HG02642 (cell line): ENCODE data around the gene CCDC27.
"Not testable (repeated sequence)": the region's sequence is repeated elsewhere in the genome, so short reads cannot be mapped to it uniquely, and the experiment has no call there.

ENCODE experiments used
- ATAC-seq: cut with Tn5 transposase; IDR thresholded peaks from one replicate; pipeline ENCODE4 v1.9.1; 2021; ENCODE audit warnings: mild to moderate bottlenecking; ENCODE audit not compliant: unreplicated experiment, poor library complexity

CCDC27 gene

DNA sequence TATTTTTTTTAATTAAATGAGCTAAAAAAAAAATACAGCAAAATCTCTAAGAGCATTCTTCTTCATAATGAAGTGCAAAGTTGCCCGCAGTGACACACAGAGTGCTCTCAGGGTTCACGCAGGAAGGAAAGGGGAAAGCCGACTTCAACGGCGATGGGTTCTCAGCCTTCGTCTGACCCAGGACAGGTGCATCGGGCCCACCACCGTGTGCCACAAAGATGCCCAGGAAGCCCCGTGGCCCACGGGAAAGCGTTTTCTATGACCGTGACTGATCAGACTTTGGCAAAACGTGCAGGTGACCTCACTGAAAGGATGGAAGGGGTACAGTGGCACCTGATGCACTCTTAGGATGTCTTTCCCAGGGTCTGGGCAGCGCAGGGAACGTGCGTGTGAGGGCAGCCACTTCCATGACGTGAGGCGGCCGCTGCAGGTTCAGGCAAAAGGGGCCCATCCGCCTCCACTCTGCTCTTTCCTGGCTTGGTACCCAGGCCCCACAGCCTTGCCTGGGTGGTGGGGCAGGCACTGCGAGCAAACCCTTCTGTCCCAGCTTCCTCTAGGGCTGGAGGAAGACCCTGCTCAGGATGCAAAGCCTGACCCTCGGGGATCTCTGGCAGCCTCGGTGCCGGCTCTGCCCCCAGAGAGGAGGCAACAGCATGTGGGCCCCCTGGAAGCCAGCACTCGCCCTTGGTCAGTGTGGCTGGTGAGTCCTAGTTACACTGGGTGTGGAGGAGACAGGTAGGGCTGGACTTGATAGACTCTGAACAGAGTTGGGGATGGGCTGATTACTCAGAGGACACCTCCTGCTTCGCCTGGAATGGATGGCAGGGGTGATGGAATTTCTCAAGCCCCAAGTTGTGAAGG, 35.7 kb downstream of the CCDC27 start:
- ATAC-seq: no peak

- ATAC-seq: no peak
Observed at GRCh38 chr1:3788756-3789420, 36.6 kb downstream of the CCDC27 start.

DNA sequence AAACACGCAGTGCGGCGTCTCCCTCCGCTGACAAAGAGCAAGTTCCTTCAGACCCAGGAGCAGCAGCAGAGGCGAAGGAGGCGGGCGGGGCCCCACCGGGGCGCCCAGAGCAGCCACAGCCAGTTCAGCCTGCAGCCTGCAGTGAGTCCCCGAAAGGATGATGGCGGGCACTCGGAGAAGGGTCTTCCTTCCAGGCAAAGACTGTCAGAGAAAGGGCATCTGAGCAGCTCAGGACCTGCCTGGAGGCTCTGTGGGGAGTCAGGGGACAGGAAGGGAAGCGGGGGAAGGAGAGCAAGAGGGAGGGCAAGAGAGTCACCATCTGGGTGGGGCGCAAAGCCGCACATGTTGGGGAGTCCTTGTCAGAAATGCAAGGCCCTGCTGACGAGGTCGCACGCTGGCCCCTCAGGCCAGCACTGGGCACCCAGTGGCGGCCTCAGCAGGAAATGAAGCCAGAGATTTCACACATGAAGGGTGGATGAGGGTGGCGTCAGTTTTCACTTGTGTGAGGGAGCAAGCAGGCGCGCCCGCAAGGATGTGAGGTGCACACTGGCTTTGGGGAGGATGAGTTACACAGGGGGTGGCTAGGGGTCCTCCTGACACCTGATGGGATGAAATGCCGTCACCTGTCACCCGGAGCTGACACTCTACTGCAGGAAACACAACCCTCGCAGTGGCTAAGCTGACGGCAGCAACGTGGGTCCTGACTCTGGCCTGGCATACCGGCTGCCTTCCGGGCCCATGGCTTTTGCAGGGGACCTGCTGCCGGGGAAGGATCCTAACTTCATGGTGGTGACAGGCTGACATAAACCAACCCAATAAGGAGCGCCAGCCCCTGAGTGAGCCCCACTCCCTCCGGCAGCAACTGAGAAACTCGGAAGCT, 37.4 kb downstream of the CCDC27 start:
- no peak for ATAC-seq

DNA sequence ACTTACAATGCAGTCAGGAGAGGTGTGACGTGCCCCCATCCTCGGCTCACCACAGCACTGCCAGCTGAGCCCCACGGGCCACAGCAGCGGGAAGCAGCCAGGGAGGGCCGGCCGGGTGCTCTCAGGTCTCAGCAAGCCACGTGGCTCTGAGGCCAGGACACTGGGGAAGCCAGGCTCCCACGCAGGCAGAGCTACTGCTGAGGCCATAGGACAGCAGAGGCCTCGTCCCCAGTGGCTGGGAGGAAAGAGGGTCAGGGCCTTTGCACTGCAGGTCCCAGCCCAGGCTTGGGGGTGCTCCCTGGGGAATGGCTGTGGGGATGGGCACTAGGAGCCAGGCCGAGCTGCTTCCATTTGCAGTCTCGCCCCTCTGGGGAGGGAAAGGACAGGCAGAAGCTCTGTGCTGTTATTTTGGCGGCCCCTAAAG, 38.3 kb downstream of the CCDC27 start:
- no peak for ATAC-seq

GRCh38 chr1:3790952-3791351, 38.7 kb downstream of the CCDC27 start:
- ATAC-seq: no peak

DNA sequence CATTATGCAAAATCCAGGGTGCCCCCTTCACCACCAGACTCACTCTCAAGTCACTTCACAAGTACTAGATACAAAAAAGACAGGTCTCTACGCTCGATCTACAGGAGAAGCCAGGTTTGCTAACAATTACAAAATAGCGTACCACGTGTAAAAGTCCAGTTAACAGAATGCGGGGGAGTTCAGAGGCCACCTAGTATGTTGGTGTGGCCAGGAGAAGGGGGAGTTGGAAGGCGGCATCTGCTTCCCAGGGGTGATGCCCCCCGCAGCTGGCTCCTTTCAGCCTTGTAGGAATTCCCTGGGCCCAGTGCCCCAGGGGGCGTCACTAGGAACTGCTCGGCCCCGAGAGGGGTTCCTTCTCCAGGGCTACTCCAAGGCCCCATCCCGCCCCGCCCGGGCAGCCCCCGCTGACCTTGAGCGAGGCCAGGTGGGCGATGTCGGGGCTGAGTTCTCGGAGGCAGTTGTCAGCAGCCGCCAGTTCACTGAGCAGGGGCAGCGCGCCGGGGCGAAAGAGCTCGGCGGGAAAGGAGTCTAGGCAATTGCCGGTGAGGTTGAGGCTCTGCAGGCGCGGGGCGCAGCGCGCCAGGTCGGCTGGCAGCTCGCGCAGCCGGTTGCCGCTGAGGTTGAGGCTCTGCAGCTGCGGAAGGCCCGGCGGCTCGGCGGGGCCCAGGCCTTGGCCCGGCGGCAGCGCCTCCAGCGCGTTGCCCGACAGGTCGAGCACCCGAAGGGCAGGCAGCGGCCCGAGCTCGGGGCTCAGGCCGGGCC, 43.4 kb downstream of the CCDC27 start:
- peak; percentile 38 for ATAC-seq

DNA sequence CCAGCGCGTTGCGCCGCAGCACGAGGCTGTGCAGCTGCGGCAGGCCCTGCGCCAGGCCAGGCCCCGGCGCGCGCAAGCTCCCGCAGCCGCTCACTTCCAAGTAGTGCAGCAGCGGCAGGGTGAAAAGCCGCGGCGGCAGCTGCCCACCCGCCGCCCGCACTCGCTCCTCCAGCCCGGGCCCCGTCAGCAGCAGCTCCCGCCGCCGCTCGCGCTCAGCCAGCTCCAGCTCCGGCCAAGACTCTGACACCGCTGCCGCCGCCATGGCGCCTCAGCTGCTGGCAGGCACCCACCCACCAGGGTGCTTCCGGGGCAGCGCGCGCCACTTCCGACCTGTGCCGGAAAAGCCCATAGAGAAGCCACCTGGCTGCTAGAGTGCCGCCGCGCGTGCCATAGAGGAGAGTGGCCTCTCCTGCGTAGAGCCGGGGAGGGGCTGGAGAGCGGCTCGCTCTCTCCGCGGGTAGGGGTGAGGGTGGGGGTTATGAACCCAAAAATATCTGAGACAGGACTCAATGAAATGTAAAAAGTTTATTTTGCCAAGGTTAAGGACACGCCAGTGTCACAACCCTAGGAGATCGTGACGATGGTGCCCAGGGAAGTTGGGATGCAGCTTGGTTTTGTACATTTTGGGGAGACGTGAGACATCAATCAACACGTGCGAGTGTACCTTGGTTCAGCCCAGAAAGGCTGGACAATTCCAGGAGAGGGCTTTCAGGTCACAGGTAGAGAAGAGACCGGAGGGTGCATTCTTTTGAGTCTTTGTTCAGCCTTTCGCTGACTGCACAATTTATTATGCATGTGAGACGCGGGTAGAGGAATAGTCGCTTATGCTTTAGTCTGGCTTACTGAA, 44.2 kb downstream of the CCDC27 start, which contains the start of gene LRRC47:
Gene LRRC47 (minus strand): TSS at position 284 of the 847 bp plus-strand sequence. CDS start 22 bp downstream, at position 262.
- ATAC-seq: peak; percentile 97

DNA sequence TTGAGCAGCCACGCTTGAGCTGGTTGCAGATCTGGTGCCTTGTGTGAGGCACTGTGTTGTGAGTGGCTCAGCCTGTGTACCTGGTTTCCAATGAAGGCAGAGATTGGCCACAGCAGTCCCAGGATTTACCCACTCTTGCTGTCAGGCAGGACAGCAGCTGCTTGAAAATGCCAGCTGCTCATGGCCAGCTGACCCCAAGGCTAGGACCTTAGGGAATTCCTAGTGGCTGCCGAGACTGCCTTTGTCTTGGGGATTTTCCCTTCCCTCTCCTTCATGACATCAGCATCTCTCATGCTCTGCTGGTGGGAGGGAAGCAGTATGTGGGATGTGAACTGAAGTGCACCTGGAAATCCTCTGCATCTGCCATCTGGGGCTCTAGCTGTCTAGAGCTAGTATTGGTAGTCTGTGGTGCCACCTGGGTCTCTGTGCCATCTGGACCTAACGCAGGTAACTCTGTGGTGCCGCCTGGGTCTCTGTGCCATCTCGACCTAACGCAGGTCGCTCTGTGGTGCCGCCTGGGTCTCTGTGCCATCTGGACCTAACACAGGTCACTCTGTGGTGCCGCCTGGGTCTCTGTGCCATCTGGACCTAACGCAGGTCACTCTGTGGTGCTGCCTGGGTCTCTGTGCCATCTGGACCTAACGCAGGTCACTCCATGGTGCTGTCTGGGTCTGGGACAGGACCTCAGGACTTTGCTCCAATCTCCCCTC, 47.9 kb downstream of the CCDC27 start:
- ATAC-seq: no peak

DNA sequence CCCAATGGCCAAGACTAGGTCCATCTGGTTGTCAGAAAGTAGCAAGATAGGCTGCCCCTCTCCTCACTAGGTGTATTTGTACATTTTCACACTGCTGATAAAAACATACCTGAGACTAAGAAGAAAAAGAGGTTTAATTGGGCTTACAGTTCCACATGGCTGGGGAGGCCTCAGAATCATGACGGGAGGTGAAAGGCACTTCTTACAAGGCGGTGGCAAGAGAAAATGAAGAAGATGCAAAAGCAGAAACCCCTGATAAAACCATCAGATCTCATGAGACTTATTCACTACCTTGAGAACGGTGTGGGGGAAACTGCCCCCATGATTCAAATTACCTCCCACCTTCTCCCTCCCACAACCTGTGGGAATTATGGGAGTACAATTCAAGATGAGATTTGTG, 48.5 kb downstream of the CCDC27 start:
- not testable (repeated sequence) for ATAC-seq

DNA sequence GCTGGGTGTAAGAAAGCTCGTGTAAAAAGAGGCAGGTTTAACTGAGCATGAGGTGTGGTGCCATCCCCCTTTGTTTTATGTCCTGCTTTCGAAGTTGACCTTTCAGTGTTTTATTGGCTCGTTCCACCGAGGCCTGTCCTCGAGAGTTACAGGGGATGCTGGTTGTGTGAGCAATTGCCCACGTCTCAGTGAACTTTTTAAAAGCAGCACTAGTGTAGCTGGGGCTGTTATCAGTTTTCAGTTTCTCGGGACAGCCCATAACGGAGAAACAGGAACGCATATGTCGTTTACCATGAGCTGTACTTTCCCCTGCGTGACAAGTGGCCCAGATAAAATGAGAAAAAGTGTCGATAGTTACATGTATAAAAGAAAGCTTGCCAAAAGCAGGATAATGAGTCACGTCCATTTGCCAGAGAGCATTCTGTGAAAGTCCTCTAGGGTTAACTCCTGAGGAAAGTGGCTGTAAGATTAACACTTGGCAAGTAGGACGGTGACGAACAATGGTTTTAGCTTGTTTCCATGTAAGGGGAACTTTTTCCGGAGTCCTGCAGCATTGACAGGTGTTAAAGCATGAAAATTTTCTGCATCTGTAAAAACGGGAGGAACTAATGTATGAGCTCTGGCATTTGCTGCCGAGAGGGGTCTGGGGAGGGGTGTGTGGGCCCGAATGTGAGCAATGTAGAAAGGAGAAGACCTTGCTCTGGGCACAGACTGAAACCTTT, 51.8 kb downstream of the CCDC27 start:
- no peak for ATAC-seq

- not testable (repeated sequence) for ATAC-seq
Observed at GRCh38 chr1:3804627-3804944, 52.3 kb downstream of the CCDC27 start.

DNA sequence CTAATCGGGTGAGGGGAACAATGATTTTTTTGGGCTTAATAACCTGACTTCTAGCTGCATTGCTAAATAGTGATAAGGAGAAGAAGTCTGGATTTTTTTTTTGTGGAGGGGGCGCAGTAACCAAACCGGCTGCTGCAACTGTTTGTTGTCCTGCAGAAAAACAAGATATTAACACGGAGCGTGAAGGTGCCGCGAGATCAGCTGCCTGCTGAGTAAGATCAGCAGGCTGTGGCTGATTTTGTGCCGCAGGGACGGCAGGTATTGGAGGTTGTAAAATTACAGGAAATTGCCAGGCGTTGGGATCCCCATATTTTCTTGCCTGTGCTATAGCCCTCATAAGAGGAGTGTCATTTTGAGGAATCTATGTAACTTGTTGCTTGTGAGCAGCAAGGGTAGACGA, 52.8 kb downstream of the CCDC27 start:
- ATAC-seq: no peak

DNA sequence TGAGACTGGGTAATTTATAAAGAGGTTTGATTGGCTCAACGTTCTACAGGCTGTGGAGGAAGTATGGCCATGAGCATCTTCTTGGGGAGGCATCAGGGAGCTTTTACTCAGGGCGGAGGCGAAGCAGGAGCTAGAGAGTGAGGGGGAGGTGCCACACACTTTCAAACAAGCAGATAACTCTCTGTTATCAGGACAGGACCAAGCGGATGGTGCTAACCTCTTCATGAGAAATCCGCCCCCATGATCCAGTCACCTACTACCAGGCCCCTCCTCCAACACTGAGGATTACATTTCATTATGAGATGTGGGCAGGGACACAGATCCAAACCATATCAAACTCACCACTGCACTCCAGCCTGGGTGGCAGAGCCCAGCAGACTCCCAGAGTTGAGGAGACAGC, 55.5 kb downstream of the CCDC27 start:
- ATAC-seq: no peak

DNA sequence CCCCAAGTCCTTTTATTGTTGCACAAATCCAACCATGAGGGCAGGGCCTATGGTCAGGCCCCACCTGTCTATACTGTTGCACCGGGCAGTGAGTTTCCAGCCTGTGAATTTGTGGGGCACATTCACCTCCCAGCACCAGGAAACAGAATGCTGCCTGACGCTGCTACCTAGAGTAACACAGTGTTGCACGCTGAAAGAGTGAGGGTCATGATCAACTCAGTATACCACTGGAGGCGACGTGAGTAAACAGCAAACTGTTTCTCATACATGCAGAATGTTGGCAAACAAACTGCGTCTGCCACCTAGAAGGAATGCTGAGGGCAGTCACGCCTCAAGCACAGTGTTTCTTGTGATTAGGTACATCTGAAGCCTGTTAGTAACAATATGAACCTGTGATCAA, 57.4 kb downstream of the CCDC27 start:
- no peak for ATAC-seq

- not testable (repeated sequence) for ATAC-seq
Observed at GRCh38 chr1:3810149-3810761, 58.0 kb downstream of the CCDC27 start.

- no peak for ATAC-seq
Observed at GRCh38 chr1:3811595-3811911, 59.3 kb downstream of the CCDC27 start.

DNA sequence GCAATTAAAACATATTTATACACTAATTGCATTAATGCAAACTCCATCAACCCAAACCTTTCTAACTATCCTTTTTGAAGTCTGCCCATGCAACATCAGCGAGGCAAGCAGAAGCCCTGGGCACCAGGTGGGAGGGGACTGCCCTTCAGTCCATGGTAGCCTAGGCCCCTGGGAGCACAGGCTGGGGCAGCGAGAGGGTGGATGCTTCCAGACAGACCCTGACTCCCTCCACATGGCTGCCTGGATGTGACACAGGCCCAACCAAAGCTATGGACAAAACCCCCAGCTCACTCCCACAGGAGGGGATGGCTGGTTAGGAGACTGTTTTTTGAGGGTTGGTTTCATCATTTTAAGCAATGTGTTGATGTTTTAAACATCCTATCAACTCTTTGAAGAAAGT, 61.8 kb downstream of the CCDC27 start:
- no peak for ATAC-seq
